Measurements from ENCODE around the gene FECH. TPM values are rescaled to one million over a fixed set of nuclear protein-coding genes. Genes with fewer than 3 reads are reported as not detected.

FECH gene
- total RNA-seq, 2 donors from 2014 or later: 27.6 to 31.7 TPM

- TF ChIP-seq, protein P1, sequence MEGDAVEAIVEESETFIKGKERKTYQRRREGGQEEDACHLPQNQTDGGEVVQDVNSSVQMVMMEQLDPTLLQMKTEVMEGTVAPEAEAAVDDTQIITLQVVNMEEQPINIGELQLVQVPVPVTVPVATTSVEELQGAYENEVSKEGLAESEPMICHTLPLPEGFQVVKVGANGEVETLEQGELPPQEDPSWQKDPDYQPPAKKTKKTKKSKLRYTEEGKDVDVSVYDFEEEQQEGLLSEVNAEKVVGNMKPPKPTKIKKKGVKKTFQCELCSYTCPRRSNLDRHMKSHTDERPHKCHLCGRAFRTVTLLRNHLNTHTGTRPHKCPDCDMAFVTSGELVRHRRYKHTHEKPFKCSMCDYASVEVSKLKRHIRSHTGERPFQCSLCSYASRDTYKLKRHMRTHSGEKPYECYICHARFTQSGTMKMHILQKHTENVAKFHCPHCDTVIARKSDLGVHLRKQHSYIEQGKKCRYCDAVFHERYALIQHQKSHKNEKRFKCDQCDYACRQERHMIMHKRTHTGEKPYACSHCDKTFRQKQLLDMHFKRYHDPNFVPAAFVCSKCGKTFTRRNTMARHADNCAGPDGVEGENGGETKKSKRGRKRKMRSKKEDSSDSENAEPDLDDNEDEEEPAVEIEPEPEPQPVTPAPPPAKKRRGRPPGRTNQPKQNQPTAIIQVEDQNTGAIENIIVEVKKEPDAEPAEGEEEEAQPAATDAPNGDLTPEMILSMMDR (conservative IDR thresholded peaks at IDR 0.05): no peak
- no peaks in the 10 kb centered on the region for H3K36me3 Mint-ChIP-seq (ENCODE audit: low read depth)
- Histone ChIP-seq H3K9ac (ENCODE audit: extremely low read depth, low read length, poor library complexity, severe bottlenecking) (no peak overlapping the region), H3K9me3 (ENCODE audit: control insufficient read depth, low read length) (no peaks in the 10 kb centered on the region), H3K4me3 (ENCODE audit: low read length) (no peak overlapping the region), H3K27ac (ENCODE audit: low read depth, low read length) (no peak overlapping the region), H3K27me3 (ENCODE audit: control insufficient read depth, insufficient read depth, low read length, poor library complexity, severe bottlenecking) (no peaks in the 10 kb centered on the region), H3K36me3 (ENCODE audit: control insufficient read depth, insufficient read depth, low read length) (no peaks in the 10 kb centered on the region), H3K4me1 (ENCODE audit: control insufficient read depth, insufficient read depth, low read length) (peaks cover 8% of the 10 kb centered on the region)
- DNase-seq: no peak
- H3K27me3 Mint-ChIP-seq (ENCODE audit: insufficient read depth): no peaks in the 10 kb centered on the region
- H3K4me3 Mint-ChIP-seq: no peak overlapping the region
- peaks cover 23% of the 10 kb centered on the region for H3K4me1 Mint-ChIP-seq
- H3K27ac Mint-ChIP-seq: no peak overlapping the region
- no peaks in the 10 kb centered on the region for H3K9me3 Mint-ChIP-seq
Observed at GRCh38 chr18:57534511-57534909, 52.0 kb downstream of the FECH start.

GRCh38 chr18:57533868-57534510 lies 52.5 kb downstream of the FECH start:
- Histone ChIP-seq H3K27me3 (ENCODE audit: control insufficient read depth, insufficient read depth, low read length, poor library complexity, severe bottlenecking) (no peaks in the 10 kb centered on the region), H3K9me3 (ENCODE audit: control insufficient read depth, low read length) (no peaks in the 10 kb centered on the region), H3K9ac (ENCODE audit: extremely low read depth, low read length, poor library complexity, severe bottlenecking) (no peak overlapping the region), H3K36me3 (ENCODE audit: control insufficient read depth, insufficient read depth, low read length) (no peaks in the 10 kb centered on the region), H3K4me3 (ENCODE audit: low read length) (no peak overlapping the region), H3K27ac (ENCODE audit: low read depth, low read length) (peak overlapping the region; percentile 45), H3K4me1 (ENCODE audit: control insufficient read depth, insufficient read depth, low read length) (peaks cover 8% of the 10 kb centered on the region)
- no peak for DNase-seq
- Mint-ChIP-seq H3K36me3 (ENCODE audit: low read depth) (no peaks in the 10 kb centered on the region), H3K27me3 (ENCODE audit: insufficient read depth) (no peaks in the 10 kb centered on the region), H3K9me3 (no peaks in the 10 kb centered on the region), H3K4me3 (no peak overlapping the region), H3K27ac (no peak overlapping the region), H3K4me1 (peaks cover 19% of the 10 kb centered on the region)
- 82 to 89% methylated on average over 3 to 4 of the region's 4 CpGs for WGBS, 2 experiments (ENCODE audit: insufficient coverage in 1 of 2, insufficient read length in 1 of 2)
- TF ChIP-seq, protein P1 (conservative IDR thresholded peaks at IDR 0.05): no peak

DNA sequence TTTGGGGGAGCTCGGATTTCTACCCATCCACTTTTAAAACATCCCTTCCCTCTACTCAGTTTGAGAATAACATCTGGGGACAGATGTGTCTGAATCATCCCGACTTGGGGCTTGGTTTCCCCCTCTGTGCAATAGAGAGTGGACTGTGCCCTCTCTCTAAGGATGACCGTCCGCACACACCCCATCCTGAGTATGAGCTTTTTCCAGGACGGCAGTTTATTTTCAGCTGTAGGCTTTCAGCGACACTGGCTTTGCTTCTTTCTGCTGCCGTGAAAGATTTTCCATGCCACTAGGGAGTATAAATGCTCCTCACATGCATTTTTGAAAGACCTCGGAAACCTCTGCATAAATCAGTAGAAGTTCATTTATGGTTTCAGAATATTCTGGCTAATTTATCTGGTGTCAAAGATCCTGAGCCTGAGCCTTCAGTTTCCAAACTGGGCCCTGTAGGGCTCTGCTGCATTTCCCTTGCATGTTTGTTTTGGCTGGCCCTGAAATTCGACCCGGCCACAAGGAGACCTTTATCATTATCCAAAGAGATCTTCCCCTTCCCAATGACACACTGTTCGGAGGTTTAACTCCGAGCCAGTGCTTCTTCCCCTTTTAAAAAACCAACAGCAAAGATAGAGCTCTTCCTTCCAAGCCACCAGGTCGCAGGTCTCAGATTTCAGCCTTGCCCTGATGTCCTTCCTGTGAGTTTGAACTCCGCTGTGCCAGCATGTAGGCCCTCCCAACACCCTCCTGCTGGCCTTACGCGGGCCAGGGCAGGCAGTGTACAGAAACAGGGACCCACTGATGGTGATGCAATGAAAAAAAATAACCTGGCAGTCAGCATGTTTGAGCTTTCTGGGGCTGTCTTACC lies 53.3 kb downstream of the FECH start:
- peak; percentile 76 for DNase-seq
- 53 to 54% methylated on average over 16 of the region's 16 CpGs for WGBS, 2 experiments (ENCODE audit: insufficient coverage in 1 of 2, insufficient read length in 1 of 2)
- Mint-ChIP-seq H3K4me3 (no peak overlapping the region), H3K9me3 (no peaks in the 10 kb centered on the region), H3K27me3 (ENCODE audit: insufficient read depth) (no peaks in the 10 kb centered on the region), H3K27ac (peak overlapping the region; percentile 69), H3K4me1 (peaks cover 19% of the 10 kb centered on the region), H3K36me3 (ENCODE audit: low read depth) (no peaks in the 10 kb centered on the region)
- Histone ChIP-seq H3K36me3 (ENCODE audit: control insufficient read depth, insufficient read depth, low read length) (no peaks in the 10 kb centered on the region), H3K4me3 (ENCODE audit: low read length) (no peak overlapping the region), H3K9ac (ENCODE audit: extremely low read depth, low read length, poor library complexity, severe bottlenecking) (no peak overlapping the region), H3K9me3 (ENCODE audit: control insufficient read depth, low read length) (no peaks in the 10 kb centered on the region), H3K27ac (ENCODE audit: low read depth, low read length) (peak overlapping the region; percentile 45), H3K27me3 (ENCODE audit: control insufficient read depth, insufficient read depth, low read length, poor library complexity, severe bottlenecking) (no peaks in the 10 kb centered on the region), H3K4me1 (ENCODE audit: control insufficient read depth, insufficient read depth, low read length) (peaks cover 8% of the 10 kb centered on the region)
- TF ChIP-seq, protein P1 (conservative IDR thresholded peaks at IDR 0.05): peak; percentile 8
